H9 (cell line): ENCODE measurements around the gene CRAT. TPM values are rescaled to one million over a fixed set of nuclear protein-coding genes. Genes with fewer than 3 reads are reported as not detected.

Source experiments
- DNase-seq: peaks from one replicate; pipeline ENCODE4 v3.0.0-alpha.2; 2017
- H2AFZ ChIP-seq: one replicate; pipeline ENCODE4 v1.6.1; 2013; ENCODE audit warnings: mild to moderate bottlenecking, low read length, control low read depth, moderate library complexity
- H2AK5ac ChIP-seq: 2 replicates; pipeline ENCODE4 v1.6.1; 2013; ENCODE audit warnings: low read length, control low read depth, mixed read lengths; ENCODE audit not compliant: insufficient read length
- H2BK120ac ChIP-seq: one replicate; pipeline ENCODE4 v1.6.1; 2013; ENCODE audit warnings: low read depth, mild to moderate bottlenecking, low read length, control low read depth, inconsistent platforms; ENCODE audit not compliant: poor library complexity, severe bottlenecking
- H2BK12ac ChIP-seq: 2 replicates; pipeline ENCODE4 v1.6.1; 2013; ENCODE audit warnings: low read length, control low read depth, mixed read lengths, low read depth; ENCODE audit not compliant: insufficient read length
- H2BK15ac ChIP-seq: 2 replicates; pipeline ENCODE4 v1.6.1; 2013; ENCODE audit warnings: low read depth, low read length, control low read depth
- H2BK20ac ChIP-seq: one replicate; pipeline ENCODE4 v1.6.1; 2013; ENCODE audit warnings: low read depth, mild to moderate bottlenecking, low read length, control low read depth, inconsistent platforms; ENCODE audit not compliant: poor library complexity, severe bottlenecking
- H2BK5ac ChIP-seq: 2 replicates; pipeline ENCODE4 v1.6.1; 2013; ENCODE audit warnings: low read length, control low read depth, mixed read lengths; ENCODE audit not compliant: insufficient read length
- H3K14ac ChIP-seq: 2 replicates; pipeline ENCODE4 v1.6.1; 2013; ENCODE audit warnings: low read length, control low read depth; ENCODE audit not compliant: insufficient read depth
- H3K18ac ChIP-seq: 2 replicates; pipeline ENCODE4 v1.6.1; 2013; ENCODE audit warnings: low read depth, mild to moderate bottlenecking, mixed read lengths, low read length, control low read depth; ENCODE audit not compliant: insufficient read length
- H3K23ac ChIP-seq: 2 replicates; pipeline ENCODE4 v1.6.1; 2013; ENCODE audit warnings: low read length, control low read depth, mixed read lengths, low read depth; ENCODE audit not compliant: insufficient read length
- H3K23me2 ChIP-seq: 2 replicates; pipeline ENCODE4 v1.6.1; 2013; ENCODE audit warnings: low read depth, mild to moderate bottlenecking, mixed read lengths, low read length, control low read depth; ENCODE audit not compliant: insufficient read length, poor library complexity, severe bottlenecking
- H3K27ac ChIP-seq: 2 replicates; pipeline ENCODE4 v1.5.1; 2013; ENCODE audit warnings: low read length, control low read depth, mixed read lengths, low read depth; ENCODE audit not compliant: insufficient read length
- H3K27me3 ChIP-seq: 2 replicates; pipeline ENCODE4 v1.6.1; 2013; ENCODE audit warnings: low read length, control low read depth, inconsistent platforms; ENCODE audit not compliant: insufficient read depth
- H3K4ac ChIP-seq: 2 replicates; pipeline ENCODE4 v1.6.1; 2013; ENCODE audit warnings: low read depth, mild to moderate bottlenecking, control low read depth, inconsistent platforms, low read length, moderate library complexity
- H3K4me1 ChIP-seq: 2 replicates; pipeline ENCODE4 v1.6.1; 2013; ENCODE audit warnings: low read length, control low read depth, inconsistent platforms; ENCODE audit not compliant: insufficient read depth
- H3K4me2 ChIP-seq: 2 replicates; pipeline ENCODE4 v1.6.1; 2013; ENCODE audit warnings: low read length, control low read depth, mixed read lengths; ENCODE audit not compliant: insufficient read length, insufficient read depth
- H3K56ac ChIP-seq: 2 replicates; pipeline ENCODE4 v1.6.1; 2013; ENCODE audit warnings: low read depth, mild to moderate bottlenecking, mixed read lengths, low read length, control low read depth; ENCODE audit not compliant: insufficient read length
- H3K79me1 ChIP-seq: 2 replicates; pipeline ENCODE4 v1.6.1; 2013; ENCODE audit warnings: low read depth, mild to moderate bottlenecking, moderate library complexity, low read length, control low read depth, inconsistent platforms; ENCODE audit not compliant: insufficient read depth, poor library complexity, severe bottlenecking
- H3K79me2 ChIP-seq: 2 replicates; pipeline ENCODE4 v1.6.1; 2013; ENCODE audit warnings: low read length, control low read depth, inconsistent platforms; ENCODE audit not compliant: insufficient read depth
- H3K9ac ChIP-seq: 2 replicates; pipeline ENCODE4 v1.6.1; 2013; ENCODE audit warnings: low read length, control low read depth, mixed read lengths; ENCODE audit not compliant: insufficient read length; ENCODE audit errors: extremely low read depth
- H3K9me3 ChIP-seq: one replicate; pipeline ENCODE4 v1.6.1; 2013; ENCODE audit warnings: low read depth, low read length, inconsistent platforms; ENCODE audit not compliant: control insufficient read depth
- H3T11ph ChIP-seq: one replicate; pipeline ENCODE4 v1.6.1; 2013; ENCODE audit warnings: mild to moderate bottlenecking, low read length, control low read depth, inconsistent platforms
- H4K20me1 ChIP-seq: one replicate; pipeline ENCODE4 v1.6.1; 2013; ENCODE audit not compliant: control insufficient read depth, insufficient read length, insufficient read depth
- H4K5ac ChIP-seq: 2 replicates; pipeline ENCODE4 v1.6.1; 2013; ENCODE audit warnings: low read depth, mild to moderate bottlenecking, mixed read lengths, low read length, control low read depth; ENCODE audit not compliant: insufficient read length
- H4K8ac ChIP-seq: replicated peaks from 2 replicates; pipeline ENCODE4 v1.6.1; 2013; ENCODE audit warnings: low read length, control low read depth, mixed read lengths, low read depth; ENCODE audit not compliant: insufficient read length
- H4K91ac ChIP-seq: 2 replicates; pipeline ENCODE4 v1.6.1; 2013; ENCODE audit warnings: low read depth, mild to moderate bottlenecking, moderate library complexity, mixed read lengths, low read length, control low read depth; ENCODE audit not compliant: insufficient read length
- H3K27ac Mint-ChIP-seq, 3 experiments: 2 replicates in 2 of 3; 3 replicates in 1 of 3; pipeline ENCODE4 v1.8.0; 2020 to 2021; ENCODE audit warnings: mixed read lengths in 3 of 3, mild to moderate bottlenecking in 1 of 3, moderate library complexity in 1 of 3
- H3K27me3 Mint-ChIP-seq: 2 replicates; pipeline ENCODE4 v1.8.0; 2021; ENCODE audit warnings: low read depth, mild to moderate bottlenecking, moderate library complexity, mixed read lengths
- H3K36me3 Mint-ChIP-seq, 3 experiments: 2 replicates in 2 of 3; 3 replicates in 1 of 3; pipeline ENCODE4 v1.8.0; 2020 to 2021; ENCODE audit warnings: low read depth in 3 of 3, mixed read lengths in 3 of 3; ENCODE audit not compliant: insufficient read depth in 1 of 3
- H3K4me1 Mint-ChIP-seq, 2 experiments: 2 replicates each; pipeline ENCODE4 v1.8.0; 2020; ENCODE audit warnings: mixed read lengths in 2 of 2
- H3K4me3 Mint-ChIP-seq, 2 experiments: 2 replicates in 1 of 2; 3 replicates in 1 of 2; pipeline ENCODE4 v1.8.0; 2020 to 2021; ENCODE audit warnings: mild to moderate bottlenecking in 2 of 2, mixed read lengths in 2 of 2, moderate library complexity in 1 of 2
- H3K9me3 Mint-ChIP-seq, 2 experiments: 2 replicates in 1 of 2; 3 replicates in 1 of 2; pipeline ENCODE4 v1.8.0; 2020; ENCODE audit warnings: mild to moderate bottlenecking in 2 of 2, mixed read lengths in 2 of 2, moderate library complexity in 1 of 2
- WGBS: extraction: QIAGEN DNeasy Blood & Tissue Kit; methylation state at CpG from one replicate; pipeline ENCODE4 v1.1.7; 2013; ENCODE audit warnings: missing lambda C conversion rate, low lambda C conversion rate, mixed read lengths; ENCODE audit not compliant: insufficient read length; ENCODE audit errors: extremely low coverage; 5-methylcytosine and 5-hydroxymethylcytosine counted together
- total RNA-seq: library from RNA; stranded (reverse); gene quantifications from 2 replicates; pipeline ENCODE4 v1.2.1, GENCODE V29; 2021
- TF ChIP-seq, protein P1 (sequence below): fragments of 200-600 bp; sonication (generic); conservative IDR thresholded peaks from 3 replicates; pipeline ENCODE4 v1.8.0; 2021; ENCODE audit warnings: antibody characterized with exemption, mild to moderate bottlenecking

The CRAT gene
- total RNA-seq, 1 experiment from 2014 or later: 15.0 TPM

DNA sequence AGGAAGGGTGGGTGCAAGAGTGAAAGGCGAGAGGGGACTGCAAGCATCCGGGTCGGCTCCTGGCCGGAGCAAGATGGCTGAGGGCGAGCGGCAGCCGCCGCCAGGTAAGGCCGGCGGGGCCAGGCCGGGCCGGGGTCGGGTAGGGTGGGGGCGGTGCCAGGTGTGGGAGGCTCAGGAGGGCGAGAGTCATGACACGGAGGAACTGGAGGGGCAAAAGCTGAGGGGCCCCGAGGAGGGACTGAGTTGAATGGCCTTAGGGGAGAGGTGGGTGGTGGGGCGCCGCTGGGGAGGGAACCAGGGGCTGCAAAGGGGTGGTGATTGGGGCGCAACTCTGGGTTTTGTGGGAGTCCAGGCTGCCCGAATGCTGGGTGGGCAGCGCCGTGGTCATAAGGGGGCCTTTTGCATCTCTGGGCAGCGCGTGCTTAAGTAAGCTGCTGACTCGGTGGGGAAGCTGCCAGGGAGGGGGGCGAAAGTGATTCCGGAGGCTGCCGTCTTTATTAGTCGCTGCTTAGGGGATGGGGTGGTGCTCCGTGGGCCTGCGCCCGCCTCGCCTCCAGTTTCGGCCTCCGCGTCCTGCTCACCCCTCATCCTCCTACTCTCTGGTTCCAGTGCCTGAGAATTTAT lies 1.0 kb upstream of the CRAT start:
- Histone ChIP-seq H2AFZ (no peak overlapping the region), H4K20me1 (no peaks in the 10 kb centered on the region), H2BK20ac (no peak overlapping the region), H3K4me1 (no peaks in the 10 kb centered on the region), H3K14ac (peak overlapping the region; percentile 86), H2BK12ac (no peak overlapping the region), H2BK120ac (no peak overlapping the region), H3K9ac (peak overlapping the region; percentile 82), H3K9me3 (no peaks in the 10 kb centered on the region), H3K4ac (no peak overlapping the region), H4K8ac (no peak overlapping the region), H3K56ac (no peak overlapping the region), H4K91ac (no peak overlapping the region), H3K27ac (no peak overlapping the region), H3T11ph (no peak overlapping the region), H3K4me2 (peak overlapping the region; percentile 85), H3K27me3 (no peaks in the 10 kb centered on the region; the same call in 1 of the 2 replicates), H2AK5ac (no peak overlapping the region), H3K18ac (peak overlapping the region; percentile 85), H3K23me2 (peaks cover 12% of the 10 kb centered on the region), H4K5ac (no peak overlapping the region), H2BK5ac (no peak overlapping the region), H2BK15ac (no peak overlapping the region), H3K79me1 (no peaks in the 10 kb centered on the region), H3K23ac (no peak overlapping the region), H3K79me2 (peaks cover 4% of the 10 kb centered on the region; the same call in 1 of the 2 replicates)
- H3K27ac Mint-ChIP-seq: peak overlapping the region; percentile 97 to 99 (median 98); a peak in 6 of 7 replicates
- peak; percentile 51 for DNase-seq
- H3K27me3 Mint-ChIP-seq: peaks cover 25% of the 10 kb centered on the region
- H3K4me1 Mint-ChIP-seq: peaks cover 12 to 21% of the 10 kb centered on the region in 2 experiments
- WGBS: no CpG with 5 or more reads among the region's 37 CpGs
- H3K36me3 Mint-ChIP-seq: peaks cover 0 to 4% (median 0%) of the 10 kb centered on the region in 3 experiments; a peak in 1 of 7 replicates
- H3K9me3 Mint-ChIP-seq: no peaks in the 10 kb centered on the region
- H3K4me3 Mint-ChIP-seq: peak overlapping the region; percentile 94 to 98
- TF ChIP-seq, protein P1, sequence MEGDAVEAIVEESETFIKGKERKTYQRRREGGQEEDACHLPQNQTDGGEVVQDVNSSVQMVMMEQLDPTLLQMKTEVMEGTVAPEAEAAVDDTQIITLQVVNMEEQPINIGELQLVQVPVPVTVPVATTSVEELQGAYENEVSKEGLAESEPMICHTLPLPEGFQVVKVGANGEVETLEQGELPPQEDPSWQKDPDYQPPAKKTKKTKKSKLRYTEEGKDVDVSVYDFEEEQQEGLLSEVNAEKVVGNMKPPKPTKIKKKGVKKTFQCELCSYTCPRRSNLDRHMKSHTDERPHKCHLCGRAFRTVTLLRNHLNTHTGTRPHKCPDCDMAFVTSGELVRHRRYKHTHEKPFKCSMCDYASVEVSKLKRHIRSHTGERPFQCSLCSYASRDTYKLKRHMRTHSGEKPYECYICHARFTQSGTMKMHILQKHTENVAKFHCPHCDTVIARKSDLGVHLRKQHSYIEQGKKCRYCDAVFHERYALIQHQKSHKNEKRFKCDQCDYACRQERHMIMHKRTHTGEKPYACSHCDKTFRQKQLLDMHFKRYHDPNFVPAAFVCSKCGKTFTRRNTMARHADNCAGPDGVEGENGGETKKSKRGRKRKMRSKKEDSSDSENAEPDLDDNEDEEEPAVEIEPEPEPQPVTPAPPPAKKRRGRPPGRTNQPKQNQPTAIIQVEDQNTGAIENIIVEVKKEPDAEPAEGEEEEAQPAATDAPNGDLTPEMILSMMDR: no peak
